ENCODE data around the gene AATF.

The AATF gene

GRCh38 chr17:36932383-36932693, 16.4 kb upstream of the AATF start:
- H3K4me3 ChIP-seq (ENCODE audit: low read depth, low read length), result no peak overlapping the region
- DNase-seq (ENCODE audit: low read depth), result no peak
- no peak for TF ChIP-seq POLR2A (IDR thresholded peaks at IDR 0.05; ENCODE audit: extremely low read depth, insufficient read length)
- no peak for TF ChIP-seq MAX (IDR thresholded peaks at IDR 0.05; ENCODE audit: low read depth, low read length)
- no peak for TF ChIP-seq MYC (IDR thresholded peaks at IDR 0.05; ENCODE audit: low read depth, low read length)
- no peak for TF ChIP-seq CTCF (IDR thresholded peaks at IDR 0.05; ENCODE audit: low read depth, low read length)

GRCh38 chr17:36932694-36933511, 15.9 kb upstream of the AATF start:
- no peak overlapping the region for H3K4me3 ChIP-seq (ENCODE audit: low read depth, low read length)
- TF ChIP-seq POLR2A (IDR thresholded peaks at IDR 0.05; ENCODE audit: extremely low read depth, insufficient read length) (no peak), CTCF (IDR thresholded peaks at IDR 0.05; ENCODE audit: low read depth, low read length) (no peak), MYC (IDR thresholded peaks at IDR 0.05; ENCODE audit: low read depth, low read length) (no peak), MAX (IDR thresholded peaks at IDR 0.05; ENCODE audit: low read depth, low read length) (no peak)
- DNase-seq (ENCODE audit: low read depth), result no peak

- DNase-seq (ENCODE audit: low read depth), result no peak
- TF ChIP-seq CTCF (IDR thresholded peaks at IDR 0.05; ENCODE audit: low read depth, low read length) (no peak), MAX (IDR thresholded peaks at IDR 0.05; ENCODE audit: low read depth, low read length) (no peak), POLR2A (IDR thresholded peaks at IDR 0.05; ENCODE audit: extremely low read depth, insufficient read length) (no peak), MYC (IDR thresholded peaks at IDR 0.05; ENCODE audit: low read depth, low read length) (no peak)
- no peak overlapping the region for H3K4me3 ChIP-seq (ENCODE audit: low read depth, low read length)
These were observed 15.1 kb upstream of the AATF start for GRCh38 chr17:36933512-36934143.

GRCh38 chr17:36934144-36934691, 14.5 kb upstream of the AATF start:
- no peak overlapping the region for H3K4me3 ChIP-seq (ENCODE audit: low read depth, low read length)
- TF ChIP-seq MAX (IDR thresholded peaks at IDR 0.05; ENCODE audit: low read depth, low read length) (no peak), CTCF (IDR thresholded peaks at IDR 0.05; ENCODE audit: low read depth, low read length) (no peak), MYC (IDR thresholded peaks at IDR 0.05; ENCODE audit: low read depth, low read length) (no peak), POLR2A (IDR thresholded peaks at IDR 0.05; ENCODE audit: extremely low read depth, insufficient read length) (no peak)
- DNase-seq (ENCODE audit: low read depth), result no peak

- no peak for TF ChIP-seq POLR2A (IDR thresholded peaks at IDR 0.05; ENCODE audit: extremely low read depth, insufficient read length)
- no peak for DNase-seq (ENCODE audit: low read depth)
- H3K4me3 ChIP-seq (ENCODE audit: low read depth, low read length), result no peak overlapping the region
These were observed 13.8 kb upstream of the AATF start for GRCh38 chr17:36934692-36935630.

All from NB4 (cell line).